K562 (cell line): ENCODE data around the gene NRM. TPM values are rescaled to one million over a fixed set of nuclear protein-coding genes. Genes with fewer than 3 reads are reported as not detected.

Experiments
- ELF4 ChIP-seq: fragments of 450-650 bp; formaldehyde crosslinking; IDR thresholded peaks from 2 replicates; pipeline ENCODE4 v1.4.0; 2022; ENCODE audit warnings: missing genetic modification characterization
- HCFC1 ChIP-seq: IDR thresholded peaks from 2 replicates; pipeline ENCODE4 v1.6.1; 2012; ENCODE audit warnings: low read depth, low read length, improper control_type of control experiment
- HDAC8 ChIP-seq: fragments of 450-650 bp; IDR thresholded peaks from 2 replicates; pipeline ENCODE4 v1.6.1; 2016; ENCODE audit warnings: mild to moderate bottlenecking, missing genetic modification characterization, moderate library complexity, missing compliant biosample characterization
- HMGN3 ChIP-seq: IDR thresholded peaks from 2 replicates; pipeline ENCODE4 v1.6.1; 2011; ENCODE audit warnings: borderline replicate concordance, low read depth, mild to moderate bottlenecking, mixed read lengths, low read length; ENCODE audit not compliant: insufficient read length; ENCODE audit errors: extremely low read depth
- HNRNPUL1 ChIP-seq: fragments of 200-400 bp; formaldehyde crosslinking; IDR thresholded peaks from 2 replicates; pipeline ENCODE4 v1.6.1; 2017; ENCODE audit warnings: low read length
- IFI16 ChIP-seq: fragments of 250-450 bp; sonication (Bioruptor Pico); IDR thresholded peaks from 2 replicates; pipeline ENCODE4 v2.1.2; 2022; ENCODE audit warnings: mild to moderate bottlenecking, inconsistent platforms
- KLF6 ChIP-seq: fragments of 250-450 bp; sonication (Bioruptor Pico); IDR thresholded peaks from 2 replicates; pipeline ENCODE4 v1.4.0; 2020; ENCODE audit warnings: mild to moderate bottlenecking, moderate library complexity, borderline replicate concordance
- MTA1 ChIP-seq: fragments of 450-650 bp; IDR thresholded peaks from 2 replicates; pipeline ENCODE4 v1.6.1; 2017; ENCODE audit warnings: borderline replicate concordance
- PCBP1 ChIP-seq: fragments of 200-400 bp; formaldehyde crosslinking; IDR thresholded peaks from 2 replicates; pipeline ENCODE4 v1.6.1; 2018; ENCODE audit warnings: mild to moderate bottlenecking, low read depth, low read length; ENCODE audit not compliant: poor library complexity, severe bottlenecking
- PHB ChIP-seq: fragments of 250-450 bp; sonication (Bioruptor Pico); IDR thresholded peaks from 2 replicates; pipeline ENCODE4 v1.5.0; 2021
- PHTF2 ChIP-seq: fragments of 250-450 bp; sonication (Bioruptor Pico); IDR thresholded peaks from 2 replicates; pipeline ENCODE4 v1.5.0; 2021; ENCODE audit warnings: mild to moderate bottlenecking
- RBBP5 ChIP-seq: fragments of 200-600 bp; sonication (generic); IDR thresholded peaks from 2 replicates; pipeline ENCODE4 v1.6.1; 2012; ENCODE audit warnings: borderline replicate concordance, mild to moderate bottlenecking, low read length, control low read depth, inconsistent platforms; ENCODE audit not compliant: insufficient read depth, poor library complexity, severe bottlenecking
- RBFOX2 ChIP-seq: fragments of 200-400 bp; formaldehyde crosslinking; IDR thresholded peaks from 2 replicates; pipeline ENCODE4 v1.6.1; 2017; ENCODE audit warnings: low read depth, mild to moderate bottlenecking, low read length, moderate library complexity
- SIN3A ChIP-seq, 2 experiments: fragments of 150-350 bp in 1 of 2; IDR thresholded peaks; 2 replicates each; pipeline ENCODE4 v1.6.1; 2011 to 2016; ENCODE audit warnings: borderline replicate concordance in 2 of 2, low read depth in 2 of 2, low read length in 2 of 2, mild to moderate bottlenecking in 2 of 2, moderate library complexity in 2 of 2; ENCODE audit not compliant: control insufficient read depth in 1 of 2
- THRAP3 ChIP-seq: fragments of 450-650 bp; IDR thresholded peaks from 2 replicates; pipeline ENCODE4 v1.6.1; 2016; ENCODE audit warnings: mild to moderate bottlenecking, inconsistent platforms, borderline replicate concordance
- WHSC1 ChIP-seq: IDR thresholded peaks from one replicate; pipeline ENCODE4 v1.6.1; 2012; ENCODE audit warnings: low read length, control low read depth, inconsistent platforms
- ZHX1 ChIP-seq: fragments of 150-350 bp; conservative IDR thresholded peaks from 2 replicates; pipeline ENCODE4 v1.6.1; 2014; ENCODE audit warnings: low read length
- ZNF12 ChIP-seq: sonication (generic); formaldehyde crosslinking; IDR thresholded peaks from 2 replicates; pipeline ENCODE4 v1.4.0; 2020; ENCODE audit warnings: mild to moderate bottlenecking, missing genetic modification reagents
- ZNF644 ChIP-seq: fragments of 200-800 bp; sonication (Bioruptor generic); IDR thresholded peaks from 2 replicates; pipeline ENCODE4 v1.6.1; 2016; ENCODE audit warnings: low read depth, missing genetic modification characterization, missing compliant biosample characterization
- ZNF778 ChIP-seq: fragments of 450-650 bp; formaldehyde crosslinking; IDR thresholded peaks from 2 replicates; pipeline ENCODE4 v1.4.0; 2020; ENCODE audit warnings: mild to moderate bottlenecking, moderate library complexity
- polyA plus RNA-seq, 8 experiments: library from polyadenylated mRNA; depleted of rRNA in 4 of 8; stranded (reverse) in 5 of 8; unstranded in 3 of 8; fragments of >200 nt; fragmentation: Nextera tagmentation in 2 of 8; fragmentation: Illumina TruSeq in 1 of 8; extraction: Ambion mirVana in 2 of 8; extraction: Trizol in 1 of 8; gene quantifications; 2 replicates each; pipeline versions ENCODE4 v1.2.1 to v1.2.3, GENCODE V29; 2011 to 2014; ENCODE audit warnings: inconsistent platforms in 1 of 8, missing spikeins in 1 of 8
- total RNA-seq, 7 experiments: library from RNA; depleted of rRNA in 6 of 7; stranded (reverse); fragments of >200 nt in 6 of 7; fragmentation: Illumina TruSeq in 2 of 7; extraction: Trizol in 2 of 7; gene quantifications; 2 replicates each; pipeline versions ENCODE4 v1.2.1 to v1.2.3, GENCODE V29; 2011 to 2021; ENCODE audit warnings: low replicate concordance in 1 of 7
- TF ChIP-seq, protein P1 (sequence below): sonication (generic); formaldehyde crosslinking; IDR thresholded peaks from 2 replicates; pipeline ENCODE4 v1.8.0; 2023; ENCODE audit warnings: mild to moderate bottlenecking, missing genetic modification reagents
- TF ChIP-seq, protein P2 (sequence below): fragments of 450-650 bp; IDR thresholded peaks from 2 replicates; pipeline ENCODE4 v1.6.1; 2014; ENCODE audit warnings: low read depth, mild to moderate bottlenecking, moderate library complexity, borderline replicate concordance

NRM gene
- total and polyA plus RNA-seq, 9 of the 15 experiments (the other 6 are each of a cell fraction or from before 2014, with no cell fraction given), result 9.7 to 58.2 (median 18.1) TPM

DNA sequence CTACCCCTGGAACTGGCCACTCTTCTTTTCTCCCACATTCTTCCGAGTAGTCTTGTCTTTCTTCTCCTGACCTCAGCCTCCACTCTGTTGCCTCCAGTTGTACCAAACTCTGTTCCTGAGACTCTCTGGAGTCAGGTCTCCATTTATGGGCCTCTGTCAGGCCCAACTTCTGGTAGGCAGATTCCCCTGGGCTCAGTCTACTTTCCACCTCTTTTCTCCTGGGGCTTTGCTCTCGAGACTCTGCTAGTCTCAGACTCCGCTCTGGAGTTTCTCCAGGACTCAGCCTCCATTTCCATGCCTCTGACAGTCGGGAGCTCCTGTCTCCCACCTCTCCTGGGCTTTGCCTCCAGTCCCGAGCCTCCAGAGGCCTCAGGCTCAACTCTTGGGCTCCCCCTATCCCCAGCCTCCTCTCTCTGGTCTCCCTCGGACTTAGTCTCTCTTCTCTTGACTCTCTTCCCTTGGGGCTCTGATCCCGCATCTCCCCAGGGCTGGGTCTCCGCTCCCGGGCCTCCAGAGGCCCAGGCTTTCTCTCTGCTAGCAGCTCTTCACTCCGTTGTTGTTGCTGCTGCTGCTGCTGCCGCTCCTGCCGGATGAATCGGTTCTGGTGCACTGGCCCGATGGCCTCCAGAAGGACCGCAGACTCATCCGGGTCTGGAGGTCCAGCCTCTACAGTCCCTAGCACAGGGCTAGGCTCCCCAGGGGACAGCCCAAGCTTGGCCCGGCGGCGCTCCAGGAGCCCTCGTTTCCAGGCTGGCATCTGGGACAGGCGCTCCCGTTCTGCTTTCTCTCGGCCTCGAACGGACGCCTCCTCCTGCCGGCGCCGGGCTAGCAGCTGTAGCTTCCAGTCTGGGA lies 5.4 kb downstream of the NRM start (continued):
- TF ChIP-seq, protein P1, sequence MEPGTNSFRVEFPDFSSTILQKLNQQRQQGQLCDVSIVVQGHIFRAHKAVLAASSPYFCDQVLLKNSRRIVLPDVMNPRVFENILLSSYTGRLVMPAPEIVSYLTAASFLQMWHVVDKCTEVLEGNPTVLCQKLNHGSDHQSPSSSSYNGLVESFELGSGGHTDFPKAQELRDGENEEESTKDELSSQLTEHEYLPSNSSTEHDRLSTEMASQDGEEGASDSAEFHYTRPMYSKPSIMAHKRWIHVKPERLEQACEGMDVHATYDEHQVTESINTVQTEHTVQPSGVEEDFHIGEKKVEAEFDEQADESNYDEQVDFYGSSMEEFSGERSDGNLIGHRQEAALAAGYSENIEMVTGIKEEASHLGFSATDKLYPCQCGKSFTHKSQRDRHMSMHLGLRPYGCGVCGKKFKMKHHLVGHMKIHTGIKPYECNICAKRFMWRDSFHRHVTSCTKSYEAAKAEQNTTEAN (CRISPR knock-in tag), result no peak
- TF ChIP-seq ZNF12 (CRISPR knock-in tag) (peak; percentile 67; the same call in 1 of the 2 replicates), PHTF2 (CRISPR knock-in tag) (no peak), ZHX1 (no peak), ZNF778 (CRISPR knock-in tag) (no peak), PHB (CRISPR knock-in tag) (no peak), RBBP5 (no peak), IFI16 (no peak), RBFOX2 (peak; percentile 50), PCBP1 (no peak), ELF4 (CRISPR knock-in tag) (peak; percentile 47; the same call in 1 of the 2 replicates), WHSC1 (no peak), HDAC8 (tag) (0 out of 2 replicates have a peak, but pooled peaks have one; percentile 38), ZNF644 (tag) (peak; percentile 52; the same call in 1 of the 2 replicates), KLF6 (no peak), MTA1 (0 out of 2 replicates have a peak, but pooled peaks have one; percentile 9), THRAP3 (no peak; the same call in 1 of the 2 replicates), HMGN3 (peak; percentile 30), HCFC1 (peak; percentile 31; the same call in 1 of the 2 replicates), SIN3A (IDR thresholded peaks at IDR 0.05; ENCODE audit: borderline replicate concordance in 2 of 2, control insufficient read depth in 1 of 2, low read depth in 2 of 2, low read length in 2 of 2) (peak in 1 of 2 experiments; percentile 43; a peak in 1 of 4 replicates), HNRNPUL1 (no peak)
- TF ChIP-seq, protein P2, sequence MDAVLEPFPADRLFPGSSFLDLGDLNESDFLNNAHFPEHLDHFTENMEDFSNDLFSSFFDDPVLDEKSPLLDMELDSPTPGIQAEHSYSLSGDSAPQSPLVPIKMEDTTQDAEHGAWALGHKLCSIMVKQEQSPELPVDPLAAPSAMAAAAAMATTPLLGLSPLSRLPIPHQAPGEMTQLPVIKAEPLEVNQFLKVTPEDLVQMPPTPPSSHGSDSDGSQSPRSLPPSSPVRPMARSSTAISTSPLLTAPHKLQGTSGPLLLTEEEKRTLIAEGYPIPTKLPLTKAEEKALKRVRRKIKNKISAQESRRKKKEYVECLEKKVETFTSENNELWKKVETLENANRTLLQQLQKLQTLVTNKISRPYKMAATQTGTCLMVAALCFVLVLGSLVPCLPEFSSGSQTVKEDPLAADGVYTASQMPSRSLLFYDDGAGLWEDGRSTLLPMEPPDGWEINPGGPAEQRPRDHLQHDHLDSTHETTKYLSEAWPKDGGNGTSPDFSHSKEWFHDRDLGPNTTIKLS, result 0 out of 2 replicates have a peak, but pooled peaks have one; percentile 27
